ENCODE measurements around the gene ARF1.

The ARF1 gene

GRCh38 chr1:228143480-228144192 is 61.1 kb downstream of the ARF1 start:
- Histone ChIP-seq H3K4me2 (ENCODE audit: low read length) (no peak overlapping the region), H3K9me3 (ENCODE audit: control insufficient read depth, low read length) (no peaks in the 10 kb centered on the region), H3K27ac (no peak overlapping the region), H3K27me3 (ENCODE audit: control insufficient read depth, insufficient read depth, low read length) (no peaks in the 10 kb centered on the region), H3K4me3 (ENCODE audit: low read depth, low read length) (no peak overlapping the region), H2AFZ (no peak overlapping the region), H3K36me3 (ENCODE audit: control insufficient read depth, insufficient read depth, low read length) (no peaks in the 10 kb centered on the region), H3K79me2 (peaks cover 45% of the 10 kb centered on the region), H3K4me1 (peaks cover 4% of the 10 kb centered on the region), H3K9ac (no peak overlapping the region)
- no peak for TF ChIP-seq CTCF (IDR thresholded peaks at IDR 0.05)

GRCh38 chr1:228144193-228144992 is 61.9 kb downstream of the ARF1 start:
- Histone ChIP-seq H3K9me3 (ENCODE audit: control insufficient read depth, low read length) (no peaks in the 10 kb centered on the region), H2AFZ (no peak overlapping the region), H3K79me2 (peaks cover 45% of the 10 kb centered on the region), H3K4me2 (ENCODE audit: low read length) (no peak overlapping the region), H3K27me3 (ENCODE audit: control insufficient read depth, insufficient read depth, low read length) (no peaks in the 10 kb centered on the region), H3K4me3 (ENCODE audit: low read depth, low read length) (no peak overlapping the region), H3K27ac (no peak overlapping the region), H3K9ac (no peak overlapping the region), H3K4me1 (peaks cover 4% of the 10 kb centered on the region), H3K36me3 (ENCODE audit: control insufficient read depth, insufficient read depth, low read length) (no peaks in the 10 kb centered on the region)
- no peak for TF ChIP-seq CTCF (IDR thresholded peaks at IDR 0.05)

GRCh38 chr1:228144993-228145343 is 62.5 kb downstream of the ARF1 start:
- no peaks in the 10 kb centered on the region for H3K36me3 ChIP-seq (ENCODE audit: control insufficient read depth, insufficient read depth, low read length)
- H3K4me2 ChIP-seq (ENCODE audit: low read length), result no peak overlapping the region
- H3K4me3 ChIP-seq (ENCODE audit: low read depth, low read length), result no peak overlapping the region
- H3K4me1 ChIP-seq, result peaks cover 4% of the 10 kb centered on the region
- peaks cover 47% of the 10 kb centered on the region for H3K79me2 ChIP-seq
- H3K27me3 ChIP-seq (ENCODE audit: control insufficient read depth, insufficient read depth, low read length), result no peaks in the 10 kb centered on the region
- H3K9me3 ChIP-seq (ENCODE audit: control insufficient read depth, low read length), result no peaks in the 10 kb centered on the region
- H3K9ac ChIP-seq, result no peak overlapping the region
- TF ChIP-seq CTCF (IDR thresholded peaks at IDR 0.05), result no peak
- H3K27ac ChIP-seq, result no peak overlapping the region
- H2AFZ ChIP-seq, result no peak overlapping the region

GRCh38 chr1:228145463-228146416 is 63.2 kb downstream of the ARF1 start:
- Histone ChIP-seq H3K36me3 (ENCODE audit: control insufficient read depth, insufficient read depth, low read length) (no peaks in the 10 kb centered on the region), H2AFZ (no peak overlapping the region), H3K4me3 (ENCODE audit: low read depth, low read length) (no peak overlapping the region), H3K9me3 (ENCODE audit: control insufficient read depth, low read length) (no peaks in the 10 kb centered on the region), H3K9ac (no peak overlapping the region), H3K79me2 (peaks cover 50% of the 10 kb centered on the region), H3K27ac (no peak overlapping the region), H3K27me3 (ENCODE audit: control insufficient read depth, insufficient read depth, low read length) (no peaks in the 10 kb centered on the region), H3K4me2 (ENCODE audit: low read length) (no peak overlapping the region), H3K4me1 (peaks cover 4% of the 10 kb centered on the region)
- TF ChIP-seq CTCF (IDR thresholded peaks at IDR 0.05), result no peak

Data from parathyroid adenoma (tissue), 2 donors.